Psoas muscle (tissue), 8 donors: ENCODE data around the gene GTF2IRD1. TPM values are rescaled to one million over a fixed set of nuclear protein-coding genes. Genes with fewer than 3 reads are reported as not detected.

Source experiments
- ATAC-seq, 4 donors: fragments of 200-7000 bp; cut with Tn5 transposase; one replicate each; pipeline ENCODE4 v1.9.1; 2020; ENCODE audit warnings: moderate library complexity in 3 of 4, mild to moderate bottlenecking in 2 of 4
- DNase-seq, 2 donors: peaks; one replicate each; pipeline ENCODE4 v3.0.0-alpha.2; 2020
- H3K27ac ChIP-seq: fragments of 200-600 bp; one replicate; pipeline ENCODE4 v1.8.0; 2022
- H3K27me3 ChIP-seq, 3 donors: fragments of 200-600 bp in 1 of 3; one replicate each; pipeline versions ENCODE4 v1.6.1 to v1.8.0; 2013 to 2022; ENCODE audit warnings: low read length in 2 of 3, mild to moderate bottlenecking in 2 of 3, moderate library complexity in 1 of 3; ENCODE audit not compliant: insufficient read depth in 3 of 3
- H3K36me3 ChIP-seq, 2 donors: fragments of 200-600 bp in 1 of 2; one replicate each; pipeline versions ENCODE4 v1.6.1 to v1.8.0; 2013 to 2022; ENCODE audit warnings: low read depth in 1 of 2, mild to moderate bottlenecking in 1 of 2, moderate library complexity in 1 of 2; ENCODE audit not compliant: insufficient read depth in 1 of 2
- H3K4me1 ChIP-seq: fragments of 200-600 bp; one replicate; pipeline ENCODE4 v1.8.0; 2022
- H3K4me3 ChIP-seq: fragments of 200-600 bp; one replicate; pipeline ENCODE4 v1.8.0; 2022; ENCODE audit warnings: mild to moderate bottlenecking
- H3K9me3 ChIP-seq: fragments of 200-600 bp; one replicate; pipeline ENCODE4 v1.8.0; 2022
- CTCF ChIP-seq: fragments of 200-600 bp; IDR thresholded peaks from one replicate; pipeline ENCODE4 v1.8.0; 2022; ENCODE audit warnings: antibody characterized with exemption
- WGBS, 3 donors: extraction: QIAGEN DNeasy Blood & Tissue Kit; methylation state at CpG; one replicate each; pipeline versions ENCODE4 v1.1.6 to v1.1.7; 2013; 5-methylcytosine and 5-hydroxymethylcytosine counted together
- intact Hi-C, 2 donors: fragments of 100-400 bp; cut with DNase I; formaldehyde crosslinking; loops; one replicate each; pipeline versions ENCODE4 v1.11.0 to v1.14.2; 2022
- polyA plus RNA-seq, 3 donors: library from polyadenylated mRNA; stranded (reverse); fragments of 200-250 nt; gene quantifications; one replicate each; pipeline ENCODE4 v1.2.3, GENCODE V29; 2013
- total RNA-seq, 4 donors: library from RNA; stranded (reverse); fragmentation: NEBNext Ultra II Directional in 2 of 4; extraction: Animal tissue kit (Norgen Biotek cat#: 25700) in 2 of 4; gene quantifications; one replicate each; pipeline versions ENCODE4 v1.2.1 to v1.2.4, GENCODE V29; 2021 to 2023
- donor health status: healthy with polysubstance abuse.
- donor health status: DM: no; HTN: no; CAD: no; lungs with moderate emphysema.
- donor health status: Bipolar disorder and iron deficiency.
- donor health status: healthy.
- donor health status: DM: yes; HTN: yes; CAD: no.
- donor health status: DM: no; HTN: no; CAD: no.
- donor health status: DM: no; HTN: no; CAD: no.
- donor health status: DM: yes; HTN: yes; CAD: no.

The GTF2IRD1 gene
- total and polyA plus RNA-seq, 7 donors: 40.5 to 149 (median 61.7) TPM

GRCh38 chr7:74622228-74622749 lies 168.6 kb downstream of the GTF2IRD1 start:
- Histone ChIP-seq H3K27me3 (no peaks in the 10 kb centered on the region), H3K4me1 (peaks cover 20% of the 10 kb centered on the region), H3K36me3 (no peaks in the 10 kb centered on the region), H3K27ac (no peak overlapping the region), H3K9me3 (no peaks in the 10 kb centered on the region), H3K4me3 (no peak overlapping the region)
- intact Hi-C loops: no loop called here
- WGBS, 3 donors: 93 to 96% (median 95%) methylated on average over 5 of the region's 5 CpGs
- no peak for TF ChIP-seq CTCF
- DNase-seq: no peak
- ATAC-seq: no peak

GRCh38 chr7:74623135-74623534 lies 169.4 kb downstream of the GTF2IRD1 start:
- no peak for ATAC-seq

GRCh38 chr7:74625446-74625845 lies 171.7 kb downstream of the GTF2IRD1 start:
- Histone ChIP-seq H3K27ac (no peak overlapping the region), H3K4me3 (no peak overlapping the region), H3K36me3 (no peaks in the 10 kb centered on the region), H3K4me1 (peaks cover 18% of the 10 kb centered on the region), H3K9me3 (no peaks in the 10 kb centered on the region), H3K27me3 (no peaks in the 10 kb centered on the region)
- DNase-seq (no peak), ATAC-seq (peak in 1 of 4 donors; percentile 29)
- intact Hi-C loops: loop anchor here in 1 of 2 donors (5.0 kb wide), 1 partner anchor 52 kb away; no protein-coding TSS in a partner anchor
- WGBS, 3 donors: 14 to 38% (median 25%) methylated on average over 3 of the region's 3 CpGs
- TF ChIP-seq CTCF: no peak

More at GRCh38 chr7:74623135-74623534, 169.4 kb downstream of the GTF2IRD1 start:
- Histone ChIP-seq H3K36me3 (no peaks in the 10 kb centered on the region), H3K9me3 (no peaks in the 10 kb centered on the region), H3K4me3 (no peak overlapping the region), H3K27me3 (no peaks in the 10 kb centered on the region), H3K27ac (no peak overlapping the region), H3K4me1 (peaks cover 20% of the 10 kb centered on the region)
- no peak for TF ChIP-seq CTCF
- no peak for DNase-seq
- intact Hi-C loops: no loop called here
- 82 to 83% (median 83%) methylated on average over 9 of the region's 9 CpGs for WGBS, 3 donors

- Histone ChIP-seq H3K36me3 (no peaks in the 10 kb centered on the region), H3K27me3 (no peaks in the 10 kb centered on the region), H3K4me3 (no peak overlapping the region), H3K4me1 (peaks cover 28% of the 10 kb centered on the region), H3K27ac (peak overlapping the region; percentile 66), H3K9me3 (no peaks in the 10 kb centered on the region)
- intact Hi-C loops: loop anchor here in 1 of 2 donors (5.0 kb wide), 1 partner anchor 49 kb away; no protein-coding TSS in a partner anchor
- 18 to 31% (median 22%) methylated on average over 12 of the region's 12 CpGs for WGBS, 3 donors
- peak in 1 of 2 donors; percentile 50 for DNase-seq
- peak; percentile 70 to 88 (median 82) for ATAC-seq
- TF ChIP-seq CTCF: no peak
Observed at GRCh38 chr7:74627661-74628411, 174.1 kb downstream of the GTF2IRD1 start.
